ENCODE results near the gene PTPRD.

PTPRD gene

GRCh38 chr9:8564960-8565359, 2047.8 kb downstream of the PTPRD start:
- TF ChIP-seq CTCF (conservative IDR thresholded peaks at IDR 0.05; ENCODE audit: low read length) = no peak
- no peak for TF ChIP-seq EZH2phosphoT487 (IDR thresholded peaks at IDR 0.05; ENCODE audit: borderline replicate concordance)
- Histone ChIP-seq H3K79me2 (ENCODE audit: insufficient read depth, low read length) (peaks cover 10% of the 10 kb centered on the region; the same call in 1 of the 2 replicates), H3F3A (ENCODE audit: low read depth) (no peaks in the 10 kb centered on the region), H3K36me3 (ENCODE audit: insufficient read depth, low read length) (peaks cover 25% of the 10 kb centered on the region; the same call in 1 of the 2 replicates), H3K9me3 (ENCODE audit: insufficient read depth, low read depth, low read length) (no peaks in the 10 kb centered on the region), H3K4me1 (ENCODE audit: insufficient read depth, low read length, poor library complexity, severe bottlenecking) (peaks cover 20% of the 10 kb centered on the region), H3K27me3 (ENCODE audit: insufficient read depth, low read length, poor library complexity, severe bottlenecking) (no peaks in the 10 kb centered on the region), H3K9ac (ENCODE audit: low read depth, low read length, poor library complexity, severe bottlenecking) (no peak overlapping the region), H3K4me2 (ENCODE audit: low read depth, low read length, poor library complexity, severe bottlenecking) (peak overlapping the region; percentile 47), H3K9me2 (replicated peaks; ENCODE audit: low read depth, low read length) (no peaks in the 10 kb centered on the region), H2AFZ (ENCODE audit: low read length) (no peak overlapping the region), H4K20me1 (ENCODE audit: insufficient read depth, low read length, poor library complexity, severe bottlenecking) (peaks cover 4% of the 10 kb centered on the region), H3K4me3 (ENCODE audit: low read length, poor library complexity, severe bottlenecking) (peak overlapping the region; percentile 35)

GRCh38 chr9:8560560-8561525, 2052.0 kb downstream of the PTPRD start:
- Histone ChIP-seq H3F3A (ENCODE audit: low read depth) (no peaks in the 10 kb centered on the region), H3K36me3 (ENCODE audit: insufficient read depth, low read length) (peaks cover 9% of the 10 kb centered on the region; the same call in 1 of the 2 replicates), H4K20me1 (ENCODE audit: insufficient read depth, low read length, poor library complexity, severe bottlenecking) (peaks cover 4% of the 10 kb centered on the region), H3K9me2 (replicated peaks; ENCODE audit: low read depth, low read length) (no peaks in the 10 kb centered on the region), H3K4me3 (ENCODE audit: low read length, poor library complexity, severe bottlenecking) (no peak overlapping the region), H3K4me1 (ENCODE audit: insufficient read depth, low read length, poor library complexity, severe bottlenecking) (peaks cover 25% of the 10 kb centered on the region), H3K9ac (ENCODE audit: low read depth, low read length, poor library complexity, severe bottlenecking) (no peak overlapping the region), H3K9me3 (ENCODE audit: insufficient read depth, low read depth, low read length) (no peaks in the 10 kb centered on the region), H2AFZ (ENCODE audit: low read length) (no peak overlapping the region), H3K4me2 (ENCODE audit: low read depth, low read length, poor library complexity, severe bottlenecking) (no peak overlapping the region), H3K79me2 (ENCODE audit: insufficient read depth, low read length) (no peaks in the 10 kb centered on the region; the same call in 1 of the 2 replicates), H3K27me3 (ENCODE audit: insufficient read depth, low read length, poor library complexity, severe bottlenecking) (no peaks in the 10 kb centered on the region)
- TF ChIP-seq EZH2phosphoT487 (IDR thresholded peaks at IDR 0.05; ENCODE audit: borderline replicate concordance) (no peak), CTCF (conservative IDR thresholded peaks at IDR 0.05; ENCODE audit: low read length) (no peak)

- TF ChIP-seq EZH2phosphoT487 (IDR thresholded peaks at IDR 0.05; ENCODE audit: borderline replicate concordance) = no peak
- Histone ChIP-seq H3K9me3 (ENCODE audit: insufficient read depth, low read depth, low read length) (no peaks in the 10 kb centered on the region), H3K9me2 (replicated peaks; ENCODE audit: low read depth, low read length) (no peaks in the 10 kb centered on the region), H3K79me2 (ENCODE audit: insufficient read depth, low read length) (no peaks in the 10 kb centered on the region; the same call in 1 of the 2 replicates), H3F3A (ENCODE audit: low read depth) (no peaks in the 10 kb centered on the region), H3K4me3 (ENCODE audit: low read length, poor library complexity, severe bottlenecking) (no peak overlapping the region), H3K9ac (ENCODE audit: low read depth, low read length, poor library complexity, severe bottlenecking) (no peak overlapping the region), H2AFZ (ENCODE audit: low read length) (no peak overlapping the region), H4K20me1 (ENCODE audit: insufficient read depth, low read length, poor library complexity, severe bottlenecking) (peaks cover 4% of the 10 kb centered on the region), H3K36me3 (ENCODE audit: insufficient read depth, low read length) (peaks cover 4% of the 10 kb centered on the region; the same call in 1 of the 2 replicates), H3K27me3 (ENCODE audit: insufficient read depth, low read length, poor library complexity, severe bottlenecking) (no peaks in the 10 kb centered on the region), H3K4me2 (ENCODE audit: low read depth, low read length, poor library complexity, severe bottlenecking) (no peak overlapping the region), H3K4me1 (ENCODE audit: insufficient read depth, low read length, poor library complexity, severe bottlenecking) (peaks cover 8% of the 10 kb centered on the region)
Measured at GRCh38 chr9:8558176-8558575, 2054.6 kb downstream of the PTPRD start.

Data from Loucy (cell line).